HepG2 (cell line): ENCODE data around the gene AWAT2. TPM values are rescaled to one million over a fixed set of nuclear protein-coding genes. Genes with fewer than 3 reads are reported as not detected.

Experiments used
- ATAC-seq: fragments of 200-7000 bp; cut with Tn5 transposase; 3 replicates; pipeline ENCODE4 v1.9.1; 2020; ENCODE audit warnings: mild to moderate bottlenecking, moderate library complexity
- BruUV-seq: library from RNA; stranded (reverse); fragments of 400-500 nt; replicated peaks from 2 replicates; lab custom pipeline; 2021; lab: Mats Ljungman, UMichigan
- CTCF ChIA-PET: fragments of 300-600 bp; formaldehyde crosslinking; extraction: SDS; loops from one replicate; lab custom pipeline; 2021; ENCODE audit warnings: low total read pairs, inconsistent platforms, low intra/inter-chr PET ratio; lab: Yijun Ruan, JAX
- POLR2A ChIA-PET: fragments of 350-600 bp; sonication (Branson Sonifier 250); formaldehyde crosslinking; loops from one replicate; lab custom pipeline; 2020; ENCODE audit warnings: antibody characterized with exemption, inconsistent platforms; lab: Yijun Ruan, JAX
- DNase-seq: peaks from one replicate; pipeline ENCODE4 v3.0.0-alpha.2; 2015; ENCODE audit warnings: low spot score
- FAIRE-seq: peaks from 3 replicates; lab custom pipeline; 2011; peaks lifted over from hg19 to GRCh38; lab: Jason Lieb, UNC
- H2AFZ ChIP-seq: one replicate; pipeline ENCODE4 v1.6.1; 2011; ENCODE audit warnings: low read length, inconsistent platforms
- H3K27ac ChIP-seq: fragments of 300-600 bp; 3 replicates; pipeline ENCODE4 v1.8.0; 2011; ENCODE audit warnings: mixed run types, mild to moderate bottlenecking, mixed read lengths, low read length, inconsistent platforms; ENCODE audit not compliant: insufficient read depth; ENCODE audit errors: extremely low read length
- H3K27me3 ChIP-seq, 2 experiments: fragments of 200-600 bp in 1 of 2; 2 replicates in 1 of 2; 3 replicates in 1 of 2; pipeline versions ENCODE4 v1.6.0 to v1.8.0; 2011; ENCODE audit warnings: low read length in 2 of 2, mild to moderate bottlenecking in 2 of 2, moderate library complexity in 2 of 2, inconsistent platforms in 1 of 2; ENCODE audit not compliant: insufficient read depth in 2 of 2, control insufficient read depth in 1 of 2
- H3K36me3 ChIP-seq, 2 experiments: fragments of 200-600 bp in 1 of 2; replicated peaks in 1 of 2; 2 replicates in 1 of 2; 3 replicates in 1 of 2; pipeline versions ENCODE4 v1.5.1 to v1.8.0; 2011; ENCODE audit warnings: low read length in 2 of 2, inconsistent platforms in 1 of 2; ENCODE audit not compliant: insufficient read depth in 2 of 2, control insufficient read depth in 1 of 2
- H3K4me1 ChIP-seq: 2 replicates; pipeline ENCODE4 v1.5.1; 2012; ENCODE audit warnings: low read length, inconsistent platforms; ENCODE audit not compliant: insufficient read depth
- H3K4me2 ChIP-seq: 2 replicates; pipeline ENCODE4 v1.6.0; 2011; ENCODE audit warnings: low read depth, low read length, inconsistent platforms
- H3K4me3 ChIP-seq, 3 experiments: fragments of 200-600 bp in 1 of 3; sonication (generic), shearing (Covaris generic) in 1 of 3; replicated peaks in 1 of 3; 2 replicates each; pipeline ENCODE4 v1.5.1; 2011 to 2016; ENCODE audit warnings: low read length in 3 of 3, inconsistent platforms in 2 of 3, low read depth in 2 of 3, mild to moderate bottlenecking in 2 of 3, control low read depth in 1 of 3, mixed read lengths in 1 of 3; ENCODE audit not compliant: insufficient read depth in 1 of 3
- H3K79me2 ChIP-seq: one replicate; pipeline ENCODE4 v1.6.1; 2011; ENCODE audit warnings: low read length, inconsistent platforms; ENCODE audit not compliant: insufficient read depth
- H3K9ac ChIP-seq: 2 replicates; pipeline ENCODE4 v1.6.0; 2011; ENCODE audit warnings: mild to moderate bottlenecking, low read depth, low read length, inconsistent platforms; ENCODE audit not compliant: insufficient read depth
- H3K9me3 ChIP-seq: 2 replicates; pipeline ENCODE4 v1.5.1; 2012; ENCODE audit warnings: mild to moderate bottlenecking, low read length
- H4K20me1 ChIP-seq: 2 replicates; pipeline ENCODE4 v1.6.0; 2011; ENCODE audit warnings: inconsistent platforms, mild to moderate bottlenecking, low read length, moderate library complexity; ENCODE audit not compliant: insufficient read depth
- MLX ChIP-seq: IDR thresholded peaks from 2 replicates; pipeline ENCODE4 v1.6.1; 2016
- SNRNP70 ChIP-seq: fragments of 200-400 bp; formaldehyde crosslinking; IDR thresholded peaks from 2 replicates; pipeline ENCODE4 v1.6.1; 2017; ENCODE audit warnings: mild to moderate bottlenecking, low read depth, low read length, moderate library complexity
- SRSF4 ChIP-seq: fragments of 200-400 bp; formaldehyde crosslinking; IDR thresholded peaks from one replicate; pipeline ENCODE4 v1.6.1; 2018; ENCODE audit warnings: mild to moderate bottlenecking, low read depth, low read length, moderate library complexity; ENCODE audit not compliant: poor library complexity, severe bottlenecking
- TCF7L2 ChIP-seq: IDR thresholded peaks from 2 replicates; pipeline ENCODE4 v1.6.1; 2011; ENCODE audit warnings: mild to moderate bottlenecking, low read depth, low read length, moderate library complexity
- ZNF318 ChIP-seq: sonication (generic); formaldehyde crosslinking; IDR thresholded peaks from 2 replicates; pipeline ENCODE4 v1.4.0; 2020; ENCODE audit warnings: mild to moderate bottlenecking, missing genetic modification reagents
- ZNF383 ChIP-seq: sonication (generic); formaldehyde crosslinking; IDR thresholded peaks from 2 replicates; pipeline ENCODE4 v1.4.0; 2020; ENCODE audit warnings: missing genetic modification reagents, mild to moderate bottlenecking, borderline replicate concordance
- ZNF609 ChIP-seq: sonication (generic); formaldehyde crosslinking; IDR thresholded peaks from 2 replicates; pipeline ENCODE4 v1.4.0; 2020; ENCODE audit warnings: mild to moderate bottlenecking, missing genetic modification reagents, borderline replicate concordance
- WGBS: methylation state at CpG from one replicate; pipeline ENCODE4 v1.1.6; 2017; ENCODE audit warnings: low lambda C conversion rate; 5-methylcytosine and 5-hydroxymethylcytosine counted together
- in situ Hi-C: cut with HindIII; loops from 2 replicates; pipeline ENCODE4 v1.10.0; 2017; ENCODE audit warnings: low pct_unique_long_range_greater_than_20kb; ENCODE audit not compliant: extremely low pct_ligation_motif_present
- intact Hi-C: fragments of 100-400 bp; cut with micrococcal nuclease; formaldehyde crosslinking; loops from one replicate; pipeline ENCODE4 v1.10.0; 2022; ENCODE audit not compliant: unreplicated experiment
- polyA plus RNA-seq, 8 experiments: library from polyadenylated mRNA; depleted of rRNA in 3 of 8; stranded (reverse) in 7 of 8; unstranded in 1 of 8; fragments of >200 nt; fragmentation: Illumina TruSeq in 4 of 8; extraction: Trizol in 4 of 8; gene quantifications; 2 replicates each; pipeline versions ENCODE4 v1.2.1 to v1.2.3, GENCODE V29; 2011 to 2016; ENCODE audit warnings: low read depth in 4 of 8, missing spikeins in 1 of 8, mixed read lengths in 1 of 8; ENCODE audit not compliant: insufficient read depth in 1 of 8
- total RNA-seq, 5 experiments: library from RNA; depleted of rRNA; stranded (reverse); fragments of >200 nt; fragmentation: Illumina TruSeq; extraction: Trizol; gene quantifications; 2 replicates each; pipeline ENCODE4 v1.2.3, GENCODE V29; 2016; ENCODE audit warnings: low read depth in 1 of 5

The AWAT2 gene
- total and polyA plus RNA-seq, 2 of the 13 experiments (the other 11 are each of a cell fraction or from before 2014, with no cell fraction given): not detected

GRCh38 chrX:70013466-70014381 lies 36.0 kb downstream of the AWAT2 start (continued):
- TF ChIP-seq ZNF609 (no peak), ZNF383 (CRISPR knock-in tag) (no peak), SRSF4 (no peak), TCF7L2 (no peak)
- TF ChIP-seq, all 625 proteins: peak for 0

GRCh38 chrX:70012756-70013155 lies 37.0 kb downstream of the AWAT2 start:
- ChIA-PET POLR2A (no interaction called here), CTCF (no interaction called here)
- intact Hi-C loops: no loop called here
- no peak for TF ChIP-seq SNRNP70
- no peak for TF ChIP-seq ZNF318 (CRISPR knock-in tag)
- TF ChIP-seq MLX (CRISPR knock-in tag): no peak

More at GRCh38 chrX:70012756-70013155, 37.0 kb downstream of the AWAT2 start:
- WGBS: 40% methylated on average over 1 of the region's 4 CpGs
- FAIRE-seq: no peak
- no peak for DNase-seq
- no peak overlapping the region for H3K27ac ChIP-seq
- H2AFZ ChIP-seq: no peak overlapping the region
- H3K4me2 ChIP-seq: no peak overlapping the region
- no peaks in the 10 kb centered on the region for H3K36me3 ChIP-seq
- no peak overlapping the region for H3K4me3 ChIP-seq
- BruUV-seq: no TSS peak
- ATAC-seq: no peak
- H3K9ac ChIP-seq: no peak overlapping the region
- H3K4me1 ChIP-seq: no peaks in the 10 kb centered on the region
- no peaks in the 10 kb centered on the region for H3K9me3 ChIP-seq
- no peaks in the 10 kb centered on the region for H3K27me3 ChIP-seq
- no peaks in the 10 kb centered on the region for H3K79me2 ChIP-seq
- no peaks in the 10 kb centered on the region for H4K20me1 ChIP-seq
- in situ Hi-C loops: no loop called here
